DMS 273 (cell line): ENCODE measurements around the gene NCBP1.

ENCODE experiments used
- DNase-seq: peaks from one replicate; lab custom pipeline; 2025; ENCODE audit not compliant: unreplicated experiment; lab: John Stamatoyannopoulos, UW

NCBP1 gene

GRCh38 chr9:97625620-97626019, 8.0 kb upstream of the NCBP1 start:
- no peak for DNase-seq

- DNase-seq, result no peak
These were observed 6.0 kb upstream of the NCBP1 start for GRCh38 chr9:97627624-97628023.

GRCh38 chr9:97628668-97629067, 5.0 kb upstream of the NCBP1 start:
- no peak for DNase-seq

GRCh38 chr9:97629156-97629555, 4.5 kb upstream of the NCBP1 start:
- DNase-seq, result no peak

GRCh38 chr9:97630591-97630990, 3.0 kb upstream of the NCBP1 start:
- no peak for DNase-seq

GRCh38 chr9:97632248-97632984, 1.2 kb upstream of the NCBP1 start:
- peak; percentile 87 for DNase-seq

GRCh38 chr9:97633859-97634490, 354 bp downstream of the NCBP1 start:
- DNase-seq, result no peak

GRCh38 chr9:97635026-97635425, 1.4 kb downstream of the NCBP1 start:
- DNase-seq, result no peak

GRCh38 chr9:97636903-97637302, 3.3 kb downstream of the NCBP1 start:
- no peak for DNase-seq

GRCh38 chr9:97638666-97639065, 5.0 kb downstream of the NCBP1 start:
- peak; percentile 27 for DNase-seq

GRCh38 chr9:97640325-97640724, 6.7 kb downstream of the NCBP1 start:
- DNase-seq, result peak; percentile 15

GRCh38 chr9:97645720-97646119, 12.1 kb downstream of the NCBP1 start:
- no peak for DNase-seq

GRCh38 chr9:97647996-97648395, 14.4 kb downstream of the NCBP1 start:
- DNase-seq, result no peak

- DNase-seq, result no peak
These were observed 18.0 kb downstream of the NCBP1 start for GRCh38 chr9:97651646-97652045.

GRCh38 chr9:97658707-97659106, 25.1 kb downstream of the NCBP1 start:
- DNase-seq, result no peak

- DNase-seq, result no peak
These were observed 26.1 kb downstream of the NCBP1 start for GRCh38 chr9:97659771-97660170.

GRCh38 chr9:97660340-97660739, 26.7 kb downstream of the NCBP1 start:
- DNase-seq, result no peak

GRCh38 chr9:97660847-97661246, 27.2 kb downstream of the NCBP1 start:
- DNase-seq, result no peak

- no peak for DNase-seq
These were observed 32.1 kb downstream of the NCBP1 start for GRCh38 chr9:97665742-97666141.

GRCh38 chr9:97666907-97667686, 33.5 kb downstream of the NCBP1 start:
- no peak for DNase-seq

GRCh38 chr9:97668485-97668884, 34.9 kb downstream of the NCBP1 start:
- no peak for DNase-seq

- DNase-seq, result no peak
These were observed 37.0 kb downstream of the NCBP1 start for GRCh38 chr9:97670586-97670985.
